HG03095 (cell line): Measurements from ENCODE around the gene DGCR6L.
"Not testable (repeated sequence)": the region's sequence is repeated elsewhere in the genome, so short reads cannot be mapped to it uniquely, and the experiment has no call there.

ENCODE experiments used
- ATAC-seq: cut with Tn5 transposase; IDR thresholded peaks from one replicate; pipeline ENCODE4 v1.9.1; 2021; ENCODE audit warnings: moderate library complexity; ENCODE audit not compliant: unreplicated experiment

The DGCR6L gene

GRCh38 chr22:20319745-20320658 lies at the start of gene DGCR6L:
Gene DGCR6L (minus strand): TSS chr22:20320060. CDS start chr22:20319988, 72 bp downstream.
- ATAC-seq = peak; percentile 53

- ATAC-seq = not testable (repeated sequence)
These were observed 49.0 kb upstream of the DGCR6L start for GRCh38 chr22:20368875-20369274.

- not testable (repeated sequence) for ATAC-seq
These were observed 47.0 kb upstream of the DGCR6L start for GRCh38 chr22:20366841-20367240.

- ATAC-seq = not testable (repeated sequence)
These were observed 44.7 kb upstream of the DGCR6L start for GRCh38 chr22:20364335-20365260.

- not testable (repeated sequence) for ATAC-seq
These were observed 42.5 kb upstream of the DGCR6L start for GRCh38 chr22:20362403-20362802.

- ATAC-seq = not testable (repeated sequence)
These were observed 41.9 kb upstream of the DGCR6L start for GRCh38 chr22:20361752-20362229.

GRCh38 chr22:20360866-20361751 lies 41.2 kb upstream of the DGCR6L start:
- ATAC-seq = not testable (repeated sequence)

GRCh38 chr22:20360261-20360660 lies 40.4 kb upstream of the DGCR6L start:
- ATAC-seq = not testable (repeated sequence)

GRCh38 chr22:20358503-20359239 lies 38.8 kb upstream of the DGCR6L start:
- ATAC-seq = not testable (repeated sequence)

- not testable (repeated sequence) for ATAC-seq
These were observed 38.1 kb upstream of the DGCR6L start for GRCh38 chr22:20357967-20358366.

- ATAC-seq = not testable (repeated sequence)
These were observed 37.0 kb upstream of the DGCR6L start for GRCh38 chr22:20356906-20357305.

- ATAC-seq = not testable (repeated sequence)
These were observed 36.2 kb upstream of the DGCR6L start for GRCh38 chr22:20355939-20356636.

- ATAC-seq = no peak
These were observed 34.5 kb upstream of the DGCR6L start for GRCh38 chr22:20354238-20354975.

GRCh38 chr22:20352536-20352935 lies 32.7 kb upstream of the DGCR6L start:
- not testable (repeated sequence) for ATAC-seq

GRCh38 chr22:20346553-20346952 lies 26.7 kb upstream of the DGCR6L start:
- not testable (repeated sequence) for ATAC-seq

- not testable (repeated sequence) for ATAC-seq
These were observed 18.4 kb upstream of the DGCR6L start for GRCh38 chr22:20338291-20338690.

GRCh38 chr22:20337807-20338206 lies 17.9 kb upstream of the DGCR6L start:
- ATAC-seq = not testable (repeated sequence)

- not testable (repeated sequence) for ATAC-seq
These were observed 16.7 kb upstream of the DGCR6L start for GRCh38 chr22:20336561-20336960.
